Measurements from ENCODE around the gene LRRC8C. TPM values are rescaled to one million over a fixed set of nuclear protein-coding genes. Genes with fewer than 3 reads are reported as not detected.

The LRRC8C gene
- 10 to 100 TPM in 1 of 2 donors, 1 to 10 TPM in 1; 2.0 to 12.4 TPM for total RNA-seq

- WGBS: under 1% methylated on average over 73 of the region's 76 CpGs
- H3K9me3 ChIP-seq: no peaks in the 10 kb centered on the region
- H3K36me3 ChIP-seq: no peaks in the 10 kb centered on the region
- intact Hi-C loops (cut with DNase I): no loop called here
- DNase-seq (ENCODE audit: low spot score): peak; percentile 61
- H3K27me3 ChIP-seq (replicated peaks; ENCODE audit: insufficient read depth): no peaks in the 10 kb centered on the region
- peak within 1 kb of the TSS; percentile 69 to 74 for H3K27ac ChIP-seq
- H3K4me3 ChIP-seq: peak within 1 kb of the TSS; percentile 64 to 69
- H3K4me1 ChIP-seq (replicated peaks): no peaks in the 10 kb centered on the region
- peak; percentile 18 for TF ChIP-seq POLR2A (IDR thresholded peaks at IDR 0.05)
- TF ChIP-seq, protein P1, sequence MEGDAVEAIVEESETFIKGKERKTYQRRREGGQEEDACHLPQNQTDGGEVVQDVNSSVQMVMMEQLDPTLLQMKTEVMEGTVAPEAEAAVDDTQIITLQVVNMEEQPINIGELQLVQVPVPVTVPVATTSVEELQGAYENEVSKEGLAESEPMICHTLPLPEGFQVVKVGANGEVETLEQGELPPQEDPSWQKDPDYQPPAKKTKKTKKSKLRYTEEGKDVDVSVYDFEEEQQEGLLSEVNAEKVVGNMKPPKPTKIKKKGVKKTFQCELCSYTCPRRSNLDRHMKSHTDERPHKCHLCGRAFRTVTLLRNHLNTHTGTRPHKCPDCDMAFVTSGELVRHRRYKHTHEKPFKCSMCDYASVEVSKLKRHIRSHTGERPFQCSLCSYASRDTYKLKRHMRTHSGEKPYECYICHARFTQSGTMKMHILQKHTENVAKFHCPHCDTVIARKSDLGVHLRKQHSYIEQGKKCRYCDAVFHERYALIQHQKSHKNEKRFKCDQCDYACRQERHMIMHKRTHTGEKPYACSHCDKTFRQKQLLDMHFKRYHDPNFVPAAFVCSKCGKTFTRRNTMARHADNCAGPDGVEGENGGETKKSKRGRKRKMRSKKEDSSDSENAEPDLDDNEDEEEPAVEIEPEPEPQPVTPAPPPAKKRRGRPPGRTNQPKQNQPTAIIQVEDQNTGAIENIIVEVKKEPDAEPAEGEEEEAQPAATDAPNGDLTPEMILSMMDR (IDR thresholded peaks at IDR 0.05): peak in 3 of 4 experiments; percentile 30 to 73 (median 43)
- TF ChIP-seq POLR2AphosphoS5 (IDR thresholded peaks at IDR 0.05): no peak
Measured at GRCh38 chr1:89632657-89633247, at the start of gene LRRC8C. TSS of gene LRRC8C (plus strand) at chr1:89633120. CDS start at chr1:89686474, 53,354 bp downstream.

- DNase-seq (ENCODE audit: low spot score): no peak
- WGBS: 96% methylated on average over 2 of the region's 2 CpGs
- Histone ChIP-seq H3K36me3 (no peaks in the 10 kb centered on the region), H3K9me3 (no peaks in the 10 kb centered on the region), H3K27ac (no peak overlapping the region), H3K27me3 (replicated peaks; ENCODE audit: insufficient read depth) (no peaks in the 10 kb centered on the region), H3K4me3 (no peak overlapping the region), H3K4me1 (replicated peaks) (no peaks in the 10 kb centered on the region)
- TF ChIP-seq POLR2AphosphoS5 (IDR thresholded peaks at IDR 0.05): no peak
- TF ChIP-seq, protein P1 (IDR thresholded peaks at IDR 0.05): no peak
- TF ChIP-seq POLR2A (IDR thresholded peaks at IDR 0.05): no peak
- intact Hi-C loops (cut with DNase I): no loop called here
Measured at GRCh38 chr1:89584211-89584610, 48.7 kb upstream of the LRRC8C start.

- 88% methylated on average over 3 of the region's 3 CpGs for WGBS
- Histone ChIP-seq H3K36me3 (no peaks in the 10 kb centered on the region), H3K4me3 (no peak overlapping the region), H3K9me3 (no peaks in the 10 kb centered on the region), H3K4me1 (replicated peaks) (no peaks in the 10 kb centered on the region), H3K27me3 (replicated peaks; ENCODE audit: insufficient read depth) (no peaks in the 10 kb centered on the region), H3K27ac (no peak overlapping the region)
- TF ChIP-seq POLR2A (IDR thresholded peaks at IDR 0.05) (no peak), POLR2AphosphoS5 (IDR thresholded peaks at IDR 0.05) (no peak)
- TF ChIP-seq, protein P1 (IDR thresholded peaks at IDR 0.05): no peak
- no peak for DNase-seq (ENCODE audit: low spot score)
- intact Hi-C loops (cut with DNase I): no loop called here
Measured at GRCh38 chr1:89584781-89585180, 48.1 kb upstream of the LRRC8C start.

- H3K4me1 ChIP-seq (replicated peaks): no peaks in the 10 kb centered on the region
- peak; percentile 45 for TF ChIP-seq POLR2AphosphoS5 (IDR thresholded peaks at IDR 0.05)
- TF ChIP-seq, protein P1 (IDR thresholded peaks at IDR 0.05): no peak
- no peak for TF ChIP-seq POLR2A (IDR thresholded peaks at IDR 0.05)
- H3K4me3 ChIP-seq: no peak overlapping the region
- no peaks in the 10 kb centered on the region for H3K36me3 ChIP-seq
- H3K9me3 ChIP-seq: no peaks in the 10 kb centered on the region
- intact Hi-C loops (cut with DNase I): no loop called here
- no peak overlapping the region for H3K27ac ChIP-seq
- WGBS: 81% methylated on average over 4 of the region's 4 CpGs
- H3K27me3 ChIP-seq (replicated peaks; ENCODE audit: insufficient read depth): no peaks in the 10 kb centered on the region
- DNase-seq (ENCODE audit: low spot score): no peak
Measured at GRCh38 chr1:89587729-89588161, 45.2 kb upstream of the LRRC8C start.

DNA sequence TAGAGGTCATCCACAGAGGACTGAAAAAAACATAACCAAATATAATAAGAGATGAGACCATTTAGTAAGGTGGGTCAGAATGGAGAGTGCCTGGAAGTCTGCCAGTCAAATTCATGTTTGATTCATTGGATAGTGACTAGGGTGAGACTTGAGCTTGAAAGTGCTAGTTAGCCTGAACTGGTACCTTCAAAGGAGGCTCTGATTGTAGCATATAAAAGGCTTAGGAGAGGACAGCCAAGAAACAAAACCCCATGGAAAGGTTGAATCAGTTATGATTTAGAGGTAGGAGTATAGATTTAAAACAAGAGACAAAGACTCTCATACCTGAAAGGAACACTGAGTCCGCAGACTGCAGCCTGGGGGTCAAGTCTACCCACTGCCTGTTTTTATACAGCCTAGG lies 44.4 kb upstream of the LRRC8C start:
- no peaks in the 10 kb centered on the region for H3K9me3 ChIP-seq
- H3K36me3 ChIP-seq: no peaks in the 10 kb centered on the region
- no peak overlapping the region for H3K4me3 ChIP-seq
- WGBS: 92% methylated on average over 1 of the region's 1 CpG
- intact Hi-C loops (cut with DNase I): no loop called here
- TF ChIP-seq, protein P1 (IDR thresholded peaks at IDR 0.05): no peak
- TF ChIP-seq POLR2A (IDR thresholded peaks at IDR 0.05): no peak
- no peak for TF ChIP-seq POLR2AphosphoS5 (IDR thresholded peaks at IDR 0.05)
- no peak overlapping the region for H3K27ac ChIP-seq
- no peak for DNase-seq (ENCODE audit: low spot score)
- no peaks in the 10 kb centered on the region for H3K4me1 ChIP-seq (replicated peaks)
- H3K27me3 ChIP-seq (replicated peaks; ENCODE audit: insufficient read depth): no peaks in the 10 kb centered on the region
